ENCODE results near the gene IGFBP7.

- TF ChIP-seq CTCF (IDR thresholded peaks at IDR 0.05): no peak
- no peak for TF ChIP-seq POLR2A (IDR thresholded peaks at IDR 0.05)
These were observed 44.7 kb upstream of the IGFBP7 start for GRCh38 chr4:57154926-57155325.

All from uterus (tissue), 2 donors.